Peyer's patch (tissue), 4 donors: ENCODE results near the gene DDX31.

ENCODE experiments used
- CTCF ChIP-seq, 6 experiments: fragments of 450-650 bp in 4 of 6; fragments of 200-600 bp in 2 of 6; sonication (generic) in 1 of 6; IDR thresholded peaks; one replicate each; pipeline ENCODE4 v1.5.1; 2017 to 2019; ENCODE audit warnings: antibody characterized with exemption in 6 of 6, mild to moderate bottlenecking in 3 of 6, moderate library complexity in 1 of 6
- POLR2A ChIP-seq, 2 donors: fragments of 450-650 bp; IDR thresholded peaks; one replicate each; pipeline ENCODE4 v1.5.1; 2017; ENCODE audit warnings: antibody characterized with exemption in 2 of 2, mild to moderate bottlenecking in 2 of 2, moderate library complexity in 2 of 2

GRCh38 chr9:132590037-132590317 lies 79.8 kb downstream of the DDX31 start:
- TF ChIP-seq CTCF (IDR thresholded peaks at IDR 0.05) (no peak), POLR2A (IDR thresholded peaks at IDR 0.05) (no peak)
